Caco-2 (cell line): ENCODE measurements around the gene CLEC4G. TPM values are rescaled to one million over a fixed set of nuclear protein-coding genes. Genes with fewer than 3 reads are reported as not detected.

ENCODE experiments used
- BruUV-seq: library from RNA; stranded (reverse); fragments of 400-500 nt; replicated peaks from 2 replicates; lab custom pipeline; 2021; lab: Mats Ljungman, UMichigan
- CTCF ChIA-PET: fragments of 300-600 bp; sonication (Branson Sonifier 250); formaldehyde crosslinking; loops from one replicate; lab custom pipeline; 2022; ENCODE audit warnings: antibody characterized with exemption; lab: Charles Lee
- POLR2A ChIA-PET: fragments of 300-600 bp; sonication (Branson Sonifier 250); formaldehyde crosslinking; loops from one replicate; lab custom pipeline; 2022; ENCODE audit warnings: antibody characterized with exemption; lab: Charles Lee
- DNase-seq, 2 experiments: peaks; one replicate each; pipeline versions ENCODE4 v3.0.0 to v3.0.0-alpha.2; 2020 to 2022
- H3K27me3 ChIP-seq: replicated peaks from 2 replicates; pipeline ENCODE4 v1.6.0; 2011; ENCODE audit warnings: low read length; ENCODE audit not compliant: control insufficient read depth, insufficient read depth
- H3K36me3 ChIP-seq: 2 replicates; pipeline ENCODE4 v1.5.1; 2011; ENCODE audit warnings: low read length; ENCODE audit not compliant: control insufficient read depth, insufficient read depth
- H3K4me1 ChIP-seq: fragments of 250-450 bp; sonication (Bioruptor Pico); 2 replicates; pipeline ENCODE4 v1.5.1; 2020; ENCODE audit warnings: mild to moderate bottlenecking
- H3K4me3 ChIP-seq: 2 replicates; pipeline ENCODE4 v1.5.1; 2011; ENCODE audit warnings: low read depth, mild to moderate bottlenecking, control low read depth, low read length
- H3K9me3 ChIP-seq: fragments of 250-450 bp; sonication (Bioruptor Pico); 2 replicates; pipeline ENCODE4 v1.5.1; 2020; ENCODE audit warnings: mild to moderate bottlenecking, moderate library complexity
- H3K27ac Mint-ChIP-seq: one replicate; pipeline ENCODE4 v1.8.0; 2022; ENCODE audit warnings: mixed read lengths; ENCODE audit not compliant: unreplicated experiment
- H3K27me3 Mint-ChIP-seq: one replicate; pipeline ENCODE4 v1.8.0; 2022; ENCODE audit warnings: mixed read lengths; ENCODE audit not compliant: insufficient read depth, unreplicated experiment
- H3K36me3 Mint-ChIP-seq: one replicate; pipeline ENCODE4 v1.8.0; 2022; ENCODE audit warnings: mild to moderate bottlenecking, mixed read lengths; ENCODE audit not compliant: insufficient read depth, unreplicated experiment
- H3K4me1 Mint-ChIP-seq: one replicate; pipeline ENCODE4 v1.8.0; 2022; ENCODE audit warnings: low read depth, mixed read lengths; ENCODE audit not compliant: unreplicated experiment
- H3K4me3 Mint-ChIP-seq: one replicate; pipeline ENCODE4 v1.8.0; 2022; ENCODE audit warnings: mild to moderate bottlenecking, moderate library complexity, mixed read lengths; ENCODE audit not compliant: unreplicated experiment
- H3K9me3 Mint-ChIP-seq: one replicate; pipeline ENCODE4 v1.8.0; 2022; ENCODE audit warnings: mixed read lengths; ENCODE audit not compliant: unreplicated experiment
- intact Hi-C: fragments of 100-400 bp; cut with micrococcal nuclease; formaldehyde crosslinking; loops from one replicate; pipeline ENCODE4 v1.10.0; 2022; ENCODE audit not compliant: unreplicated experiment
- total RNA-seq: library from RNA; stranded (reverse); gene quantifications from 2 replicates; pipeline ENCODE4 v1.2.3, GENCODE V29; 2022
- TF ChIP-seq, protein P1 (sequence below), 2 experiments: fragments of 200-600 bp in 1 of 2; IDR thresholded peaks; 1 replicate in 1 of 2; 2 replicates in 1 of 2; pipeline versions ENCODE4 v1.5.1 to v1.8.0; 2011 to 2022; ENCODE audit warnings: antibody characterized with exemption in 1 of 2, control low read depth in 1 of 2, inconsistent platforms in 1 of 2, low read depth in 1 of 2, low read length in 1 of 2, mild to moderate bottlenecking in 1 of 2, moderate library complexity in 1 of 2; ENCODE audit not compliant: insufficient read depth in 1 of 2, severe bottlenecking in 1 of 2, unreplicated experiment in 1 of 2

CLEC4G gene
- total RNA-seq, 1 experiment from 2014 or later = not detected

DNA sequence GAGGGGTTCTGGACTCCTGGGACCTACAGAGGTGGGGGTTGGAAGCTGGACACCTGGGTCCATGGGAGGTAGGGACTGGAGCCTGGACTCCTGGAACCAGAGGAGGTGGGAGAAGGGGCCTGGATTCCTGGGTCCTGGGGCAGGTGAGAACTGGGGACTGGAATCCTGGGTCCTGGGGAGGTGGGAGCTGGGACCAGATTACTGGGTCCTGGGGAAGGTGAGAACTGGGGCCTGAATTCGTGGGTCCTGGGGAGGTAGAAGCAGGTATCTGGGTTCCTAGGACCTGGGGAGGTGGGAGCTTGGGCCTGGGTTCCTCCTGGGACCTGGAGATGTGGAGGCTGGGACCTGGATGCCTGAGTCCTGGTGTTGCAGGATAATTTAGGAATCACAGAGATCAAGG lies 31.8 kb upstream of the CLEC4G start:
- ChIA-PET POLR2A (no interaction called here), CTCF (no interaction called here)
- Mint-ChIP-seq H3K4me1 (no peaks in the 10 kb centered on the region), H3K4me3 (no peak overlapping the region), H3K27me3 (peaks cover 6% of the 10 kb centered on the region), H3K36me3 (no peaks in the 10 kb centered on the region), H3K9me3 (peaks cover 13% of the 10 kb centered on the region), H3K27ac (no peak overlapping the region)
- Histone ChIP-seq H3K36me3 (no peaks in the 10 kb centered on the region), H3K9me3 (peaks cover 14% of the 10 kb centered on the region), H3K4me3 (no peak overlapping the region), H3K4me1 (no peaks in the 10 kb centered on the region), H3K27me3 (no peaks in the 10 kb centered on the region)
- TF ChIP-seq, protein P1, sequence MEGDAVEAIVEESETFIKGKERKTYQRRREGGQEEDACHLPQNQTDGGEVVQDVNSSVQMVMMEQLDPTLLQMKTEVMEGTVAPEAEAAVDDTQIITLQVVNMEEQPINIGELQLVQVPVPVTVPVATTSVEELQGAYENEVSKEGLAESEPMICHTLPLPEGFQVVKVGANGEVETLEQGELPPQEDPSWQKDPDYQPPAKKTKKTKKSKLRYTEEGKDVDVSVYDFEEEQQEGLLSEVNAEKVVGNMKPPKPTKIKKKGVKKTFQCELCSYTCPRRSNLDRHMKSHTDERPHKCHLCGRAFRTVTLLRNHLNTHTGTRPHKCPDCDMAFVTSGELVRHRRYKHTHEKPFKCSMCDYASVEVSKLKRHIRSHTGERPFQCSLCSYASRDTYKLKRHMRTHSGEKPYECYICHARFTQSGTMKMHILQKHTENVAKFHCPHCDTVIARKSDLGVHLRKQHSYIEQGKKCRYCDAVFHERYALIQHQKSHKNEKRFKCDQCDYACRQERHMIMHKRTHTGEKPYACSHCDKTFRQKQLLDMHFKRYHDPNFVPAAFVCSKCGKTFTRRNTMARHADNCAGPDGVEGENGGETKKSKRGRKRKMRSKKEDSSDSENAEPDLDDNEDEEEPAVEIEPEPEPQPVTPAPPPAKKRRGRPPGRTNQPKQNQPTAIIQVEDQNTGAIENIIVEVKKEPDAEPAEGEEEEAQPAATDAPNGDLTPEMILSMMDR (IDR thresholded peaks at IDR 0.05; ENCODE audit: insufficient read depth in 1 of 2, low read depth in 1 of 2, low read length in 1 of 2, severe bottlenecking in 1 of 2, unreplicated experiment in 1 of 2) = no peak
- DNase-seq = no peak
- intact Hi-C loops = no loop called here
- BruUV-seq = no TSS peak

DNA sequence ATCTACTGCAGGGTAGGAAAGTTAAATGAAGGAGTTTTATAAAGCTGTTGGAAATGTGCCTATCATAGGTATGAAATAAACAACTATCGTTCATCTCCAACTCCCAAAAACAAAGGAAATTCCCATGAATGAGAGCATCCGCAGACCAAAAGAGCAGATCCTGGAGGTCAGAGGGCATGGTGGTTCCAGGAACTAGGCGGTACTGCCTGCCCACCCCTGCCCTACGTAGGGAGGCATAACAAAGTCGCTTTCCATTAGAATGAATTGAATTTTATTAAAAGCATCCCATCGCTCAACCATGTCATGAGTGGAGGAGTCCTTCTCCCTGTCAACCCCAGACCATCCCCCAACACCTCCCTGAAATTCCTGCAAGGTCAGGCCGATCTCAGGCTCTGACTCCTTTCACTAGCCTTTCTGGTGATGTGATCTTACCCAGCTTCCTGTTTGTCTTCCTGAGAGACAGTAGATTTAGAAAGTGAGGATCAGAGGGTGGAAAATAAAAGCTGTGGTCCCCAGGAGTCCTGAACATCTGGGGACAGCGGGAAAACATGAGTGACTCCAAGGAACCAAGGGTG lies 30.9 kb upstream of the CLEC4G start, which contains the start of gene CLEC4M:
Gene CLEC4M, plus strand, starts transcription at position 525 of the 575 bp plus-strand sequence. Its CDS starts 24 bp downstream, at position 549.
- no peak for DNase-seq
- no peaks in the 10 kb centered on the region for H3K36me3 ChIP-seq
- Mint-ChIP-seq H3K9me3 (peaks cover 21% of the 10 kb centered on the region), H3K27me3 (peaks cover 5% of the 10 kb centered on the region), H3K36me3 (no peaks in the 10 kb centered on the region), H3K4me3 (no peak within 1 kb of the TSS), H3K4me1 (no peaks in the 10 kb centered on the region), H3K27ac (no peak within 1 kb of the TSS)
- intact Hi-C loops = no loop called here
- no peaks in the 10 kb centered on the region for H3K4me1 ChIP-seq
- no peaks in the 10 kb centered on the region for H3K27me3 ChIP-seq
- H3K4me3 ChIP-seq = no peak within 1 kb of the TSS
- ChIA-PET CTCF (interaction anchor here (0.5 kb wide), 1 partner anchor 37 kb away, joined by 5 read pairs; no protein-coding TSS in a partner anchor), POLR2A (no interaction called here)
- BruUV-seq = no TSS peak
- TF ChIP-seq, protein P1 (IDR thresholded peaks at IDR 0.05; ENCODE audit: insufficient read depth in 1 of 2, low read depth in 1 of 2, low read length in 1 of 2, severe bottlenecking in 1 of 2, unreplicated experiment in 1 of 2) = no peak
- peaks cover 23% of the 10 kb centered on the region for H3K9me3 ChIP-seq

DNA sequence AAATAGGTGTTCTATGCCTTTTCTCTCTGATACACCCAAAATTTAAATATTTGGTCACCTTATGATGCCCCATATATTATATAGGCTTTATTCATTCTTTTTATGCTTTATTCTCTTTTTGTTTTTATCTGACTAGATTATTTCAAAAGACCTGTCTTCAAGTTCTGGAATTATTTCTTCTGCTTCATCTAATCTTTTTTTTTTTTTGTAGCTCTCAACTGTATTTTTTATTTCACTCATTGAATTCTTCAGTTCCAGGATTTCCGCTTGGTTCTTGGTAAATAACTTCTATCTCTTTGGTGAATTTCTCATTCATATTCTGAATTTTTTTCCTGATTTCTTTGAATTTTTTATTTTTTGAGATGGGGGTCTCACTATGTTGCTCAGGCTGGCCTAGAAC lies 27.2 kb upstream of the CLEC4G start:
- no TSS peak for BruUV-seq
- H3K36me3 Mint-ChIP-seq = no peaks in the 10 kb centered on the region
- TF ChIP-seq, protein P1 (IDR thresholded peaks at IDR 0.05; ENCODE audit: insufficient read depth in 1 of 2, low read depth in 1 of 2, low read length in 1 of 2, severe bottlenecking in 1 of 2, unreplicated experiment in 1 of 2) = no peak
- intact Hi-C loops = no loop called here
- Histone ChIP-seq H3K27me3 (no peaks in the 10 kb centered on the region), H3K4me1 (no peaks in the 10 kb centered on the region), H3K9me3 (peaks cover 33% of the 10 kb centered on the region), H3K4me3 (no peak overlapping the region), H3K36me3 (no peaks in the 10 kb centered on the region)
- DNase-seq = no peak
- no peaks in the 10 kb centered on the region for H3K4me1 Mint-ChIP-seq
- ChIA-PET CTCF (no interaction called here), POLR2A (no interaction called here)
- H3K27ac Mint-ChIP-seq = no peak overlapping the region
- no peaks in the 10 kb centered on the region for H3K27me3 Mint-ChIP-seq
- H3K4me3 Mint-ChIP-seq = no peak overlapping the region
- H3K9me3 Mint-ChIP-seq = peaks cover 51% of the 10 kb centered on the region
